ENCODE measurements around the gene CDCA7L. TPM values are rescaled to one million over a fixed set of nuclear protein-coding genes. Genes with fewer than 3 reads are reported as not detected.

Gene CDCA7L
- total RNA-seq, 4 donors from 2014 or later, result 7.4 to 16.9 (median 10.8) TPM

DNA sequence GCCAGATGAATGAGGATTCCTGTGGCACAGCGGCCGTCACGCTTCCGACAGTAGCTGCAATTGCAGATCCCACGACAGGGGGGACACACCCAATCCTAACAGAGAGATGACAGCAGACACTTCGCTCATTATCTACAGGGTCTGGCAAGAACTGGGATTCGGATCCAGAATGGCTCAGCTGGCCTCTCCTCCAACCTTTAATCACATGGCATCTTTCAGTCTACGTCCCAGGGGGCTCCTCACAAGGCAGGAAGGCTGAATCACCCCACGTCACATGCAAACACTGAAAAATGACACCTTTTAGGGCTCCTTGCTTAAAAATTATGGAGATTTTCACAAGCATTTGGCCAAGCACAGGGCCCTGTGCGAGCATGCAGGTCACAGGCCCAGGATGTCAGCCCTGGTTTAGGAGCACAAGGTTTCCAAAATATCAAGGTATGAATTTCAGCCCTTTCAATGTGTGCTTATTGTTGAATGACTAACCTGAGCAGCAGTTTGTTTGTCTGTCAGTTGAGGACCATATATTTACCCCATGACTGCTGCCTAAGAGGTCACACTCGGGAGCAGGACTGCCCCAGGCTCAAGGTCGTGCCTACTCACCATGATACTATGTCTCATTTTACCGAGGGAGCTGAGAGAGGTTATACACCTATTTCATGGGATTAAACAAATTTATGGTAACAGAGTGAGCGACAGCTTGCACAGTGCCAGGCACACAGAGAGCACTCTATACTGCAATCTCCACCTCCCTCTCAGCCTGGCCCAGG, 42.5 kb downstream of the CDCA7L start:
- H3K27me3 ChIP-seq, result no peaks in the 10 kb centered on the region
- peaks cover 0 to 100% (median 4%) of the 10 kb centered on the region in 3 donors for H3K36me3 ChIP-seq
- DNase-seq (ENCODE audit: low spot score in 2 of 2), result no peak
- TF ChIP-seq EP300 (IDR thresholded peaks at IDR 0.05), result no peak
- TF ChIP-seq, protein P1, sequence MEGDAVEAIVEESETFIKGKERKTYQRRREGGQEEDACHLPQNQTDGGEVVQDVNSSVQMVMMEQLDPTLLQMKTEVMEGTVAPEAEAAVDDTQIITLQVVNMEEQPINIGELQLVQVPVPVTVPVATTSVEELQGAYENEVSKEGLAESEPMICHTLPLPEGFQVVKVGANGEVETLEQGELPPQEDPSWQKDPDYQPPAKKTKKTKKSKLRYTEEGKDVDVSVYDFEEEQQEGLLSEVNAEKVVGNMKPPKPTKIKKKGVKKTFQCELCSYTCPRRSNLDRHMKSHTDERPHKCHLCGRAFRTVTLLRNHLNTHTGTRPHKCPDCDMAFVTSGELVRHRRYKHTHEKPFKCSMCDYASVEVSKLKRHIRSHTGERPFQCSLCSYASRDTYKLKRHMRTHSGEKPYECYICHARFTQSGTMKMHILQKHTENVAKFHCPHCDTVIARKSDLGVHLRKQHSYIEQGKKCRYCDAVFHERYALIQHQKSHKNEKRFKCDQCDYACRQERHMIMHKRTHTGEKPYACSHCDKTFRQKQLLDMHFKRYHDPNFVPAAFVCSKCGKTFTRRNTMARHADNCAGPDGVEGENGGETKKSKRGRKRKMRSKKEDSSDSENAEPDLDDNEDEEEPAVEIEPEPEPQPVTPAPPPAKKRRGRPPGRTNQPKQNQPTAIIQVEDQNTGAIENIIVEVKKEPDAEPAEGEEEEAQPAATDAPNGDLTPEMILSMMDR (IDR thresholded peaks at IDR 0.05), result no peak
- no peak for TF ChIP-seq POLR2A (IDR thresholded peaks at IDR 0.05)
- WGBS, 2 donors, result 84% methylated on average over 14 of the region's 14 CpGs
- no peaks in the 10 kb centered on the region for H3K9me3 ChIP-seq
- no peaks in the 10 kb centered on the region for H3K4me1 ChIP-seq
- no peak overlapping the region for H3K27ac ChIP-seq
- no peak overlapping the region for H3K4me3 ChIP-seq

DNA sequence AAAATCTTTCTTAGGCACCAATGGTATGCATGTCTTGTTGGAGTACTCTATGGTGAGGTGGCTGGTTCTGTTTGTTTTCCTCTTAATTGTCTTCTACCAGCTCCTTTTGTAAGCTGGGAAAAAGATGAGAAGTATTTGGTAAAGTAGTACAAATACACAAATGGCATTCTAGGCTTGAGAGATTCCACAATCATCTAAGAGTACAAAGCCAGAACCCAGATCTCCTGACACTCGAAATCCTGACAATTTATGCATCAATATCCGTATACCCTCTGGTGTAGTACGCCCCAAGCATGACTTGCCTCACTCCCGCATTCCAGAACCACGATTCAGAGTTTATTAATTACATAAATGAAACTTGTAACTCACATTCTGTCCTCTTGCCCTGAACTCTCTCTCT, 43.5 kb downstream of the CDCA7L start:
- H3K36me3 ChIP-seq, result peaks cover 0 to 92% (median 4%) of the 10 kb centered on the region in 3 donors
- no peaks in the 10 kb centered on the region for H3K27me3 ChIP-seq
- H3K9me3 ChIP-seq, result no peaks in the 10 kb centered on the region
- no peaks in the 10 kb centered on the region for H3K4me1 ChIP-seq
- WGBS, 2 donors, result 71 to 76% methylated on average over 5 of the region's 5 CpGs
- no peak overlapping the region for H3K27ac ChIP-seq
- no peak overlapping the region for H3K4me3 ChIP-seq
- TF ChIP-seq EP300 (IDR thresholded peaks at IDR 0.05) (no peak), POLR2A (IDR thresholded peaks at IDR 0.05) (no peak)
- TF ChIP-seq, protein P1 (IDR thresholded peaks at IDR 0.05), result no peak
- DNase-seq (ENCODE audit: low spot score in 2 of 2), result no peak

DNA sequence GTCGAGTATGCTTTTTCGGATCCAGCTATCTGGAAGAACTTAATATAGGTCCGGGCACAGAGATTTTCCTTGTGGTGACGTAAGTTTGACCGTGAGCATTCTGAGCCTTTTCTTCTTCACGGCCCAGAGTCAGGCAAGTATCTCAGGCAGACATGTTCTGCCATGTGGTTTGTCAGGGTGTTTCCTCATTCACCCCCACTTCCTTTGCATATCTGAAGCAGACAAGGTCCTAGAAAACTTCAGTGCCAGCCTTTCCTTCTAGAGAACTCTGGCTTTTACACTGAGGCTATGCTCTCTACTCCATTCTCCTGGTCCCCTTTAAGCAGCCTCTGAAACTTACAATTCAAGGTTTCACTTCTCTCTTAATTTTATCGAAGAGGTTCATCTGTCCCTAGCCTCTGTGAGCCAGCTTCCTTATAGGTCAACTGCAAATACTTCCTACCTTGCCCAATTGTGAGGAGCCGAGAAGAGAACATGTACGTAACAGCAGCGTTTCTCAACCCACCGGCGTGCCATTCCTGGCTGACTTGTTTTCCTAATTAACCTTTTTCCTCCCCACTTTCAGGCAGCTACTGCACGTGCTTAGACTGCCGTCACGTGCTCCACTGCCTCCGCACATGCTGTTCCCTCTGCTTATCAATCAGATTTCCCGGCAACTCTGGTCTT, 47.3 kb downstream of the CDCA7L start:
- H3K27ac ChIP-seq, result no peak overlapping the region
- no peaks in the 10 kb centered on the region for H3K4me1 ChIP-seq
- H3K4me3 ChIP-seq, result no peak overlapping the region
- TF ChIP-seq POLR2A (IDR thresholded peaks at IDR 0.05), result no peak
- TF ChIP-seq, protein P1 (IDR thresholded peaks at IDR 0.05), result no peak
- no peak for TF ChIP-seq EP300 (IDR thresholded peaks at IDR 0.05)
- DNase-seq (ENCODE audit: low spot score in 2 of 2), result no peak
- no peaks in the 10 kb centered on the region for H3K9me3 ChIP-seq
- WGBS, 2 donors, result 90 to 93% methylated on average over 17 of the region's 17 CpGs
- no peaks in the 10 kb centered on the region for H3K27me3 ChIP-seq
- H3K36me3 ChIP-seq, result peaks cover 0 to 53% (median 3%) of the 10 kb centered on the region in 3 donors

DNA sequence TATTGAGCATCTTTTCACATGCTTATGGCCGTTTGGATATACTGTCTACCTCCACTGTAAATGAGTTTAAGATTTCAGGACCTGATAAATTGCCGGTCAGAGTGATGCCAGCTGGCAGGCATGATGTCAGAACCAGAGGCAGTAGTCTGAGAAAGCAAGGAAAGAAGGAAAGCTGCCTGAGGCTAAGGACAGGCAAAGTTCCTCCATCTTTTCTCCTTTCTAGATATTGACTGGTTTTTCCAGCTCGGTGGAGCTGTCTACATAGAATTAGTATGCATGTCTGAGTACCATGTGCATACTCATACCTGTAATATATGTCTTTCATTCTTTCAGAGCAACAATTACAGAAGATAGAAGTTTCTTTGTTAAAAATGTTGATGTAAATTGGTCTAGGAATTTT, 52.3 kb downstream of the CDCA7L start:
- 93 to 95% methylated on average over 3 of the region's 3 CpGs for WGBS, 2 donors

More for the DNA sequence above, 52.3 kb downstream of the CDCA7L start:
- Histone ChIP-seq H3K27ac (no peak overlapping the region), H3K9me3 (no peaks in the 10 kb centered on the region), H3K36me3 (peaks cover 0 to 3% (median 0%) of the 10 kb centered on the region in 3 donors), H3K4me1 (no peaks in the 10 kb centered on the region), H3K4me3 (no peak overlapping the region), H3K27me3 (no peaks in the 10 kb centered on the region)
- no peak for DNase-seq (ENCODE audit: low spot score in 2 of 2)
- no peak for TF ChIP-seq EP300 (IDR thresholded peaks at IDR 0.05)
- no peak for TF ChIP-seq POLR2A (IDR thresholded peaks at IDR 0.05)
- TF ChIP-seq, protein P1 (IDR thresholded peaks at IDR 0.05), result no peak
